Fibroblast of mammary gland (primary cell): ENCODE results near the gene GPRIN3.

ENCODE experiments used
- DNase-seq: peaks from one replicate; pipeline ENCODE4 v3.0.0-alpha.2; 2010; ENCODE audit warnings: low read depth
- H3K4me3 ChIP-seq: 2 replicates; pipeline ENCODE4 v1.5.1; 2011; ENCODE audit warnings: low read depth, mild to moderate bottlenecking, low read length, moderate library complexity; ENCODE audit not compliant: control insufficient read depth
- TF ChIP-seq, protein P1 (sequence below): conservative IDR thresholded peaks from 2 replicates; pipeline ENCODE4 v1.5.1; 2011; ENCODE audit warnings: low read depth, low read length, inconsistent platforms; ENCODE audit not compliant: control insufficient read depth, insufficient read depth

The GPRIN3 gene

DNA sequence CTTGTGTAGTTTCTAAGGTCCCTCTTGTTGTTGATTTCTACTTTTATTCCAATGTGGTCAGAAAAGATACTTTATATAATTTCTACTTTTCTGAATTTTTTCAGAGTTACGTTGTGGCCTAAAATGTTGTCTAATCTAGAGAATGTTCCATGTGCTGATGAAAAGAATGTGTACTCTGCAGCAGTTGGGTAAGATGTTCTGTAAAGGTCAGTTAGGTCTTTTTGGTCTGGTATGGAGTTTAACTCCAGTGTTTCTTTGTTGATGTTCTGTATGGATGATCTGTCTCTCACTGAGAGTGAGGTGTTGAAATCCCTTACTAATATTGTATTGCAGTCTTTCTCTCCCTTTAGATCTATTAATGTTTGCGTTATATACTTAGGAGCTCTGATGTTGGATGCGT is 37.0 kb upstream of the GPRIN3 start:
- TF ChIP-seq, protein P1, sequence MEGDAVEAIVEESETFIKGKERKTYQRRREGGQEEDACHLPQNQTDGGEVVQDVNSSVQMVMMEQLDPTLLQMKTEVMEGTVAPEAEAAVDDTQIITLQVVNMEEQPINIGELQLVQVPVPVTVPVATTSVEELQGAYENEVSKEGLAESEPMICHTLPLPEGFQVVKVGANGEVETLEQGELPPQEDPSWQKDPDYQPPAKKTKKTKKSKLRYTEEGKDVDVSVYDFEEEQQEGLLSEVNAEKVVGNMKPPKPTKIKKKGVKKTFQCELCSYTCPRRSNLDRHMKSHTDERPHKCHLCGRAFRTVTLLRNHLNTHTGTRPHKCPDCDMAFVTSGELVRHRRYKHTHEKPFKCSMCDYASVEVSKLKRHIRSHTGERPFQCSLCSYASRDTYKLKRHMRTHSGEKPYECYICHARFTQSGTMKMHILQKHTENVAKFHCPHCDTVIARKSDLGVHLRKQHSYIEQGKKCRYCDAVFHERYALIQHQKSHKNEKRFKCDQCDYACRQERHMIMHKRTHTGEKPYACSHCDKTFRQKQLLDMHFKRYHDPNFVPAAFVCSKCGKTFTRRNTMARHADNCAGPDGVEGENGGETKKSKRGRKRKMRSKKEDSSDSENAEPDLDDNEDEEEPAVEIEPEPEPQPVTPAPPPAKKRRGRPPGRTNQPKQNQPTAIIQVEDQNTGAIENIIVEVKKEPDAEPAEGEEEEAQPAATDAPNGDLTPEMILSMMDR: no peak
- no peak overlapping the region for H3K4me3 ChIP-seq
- no peak for DNase-seq

DNA sequence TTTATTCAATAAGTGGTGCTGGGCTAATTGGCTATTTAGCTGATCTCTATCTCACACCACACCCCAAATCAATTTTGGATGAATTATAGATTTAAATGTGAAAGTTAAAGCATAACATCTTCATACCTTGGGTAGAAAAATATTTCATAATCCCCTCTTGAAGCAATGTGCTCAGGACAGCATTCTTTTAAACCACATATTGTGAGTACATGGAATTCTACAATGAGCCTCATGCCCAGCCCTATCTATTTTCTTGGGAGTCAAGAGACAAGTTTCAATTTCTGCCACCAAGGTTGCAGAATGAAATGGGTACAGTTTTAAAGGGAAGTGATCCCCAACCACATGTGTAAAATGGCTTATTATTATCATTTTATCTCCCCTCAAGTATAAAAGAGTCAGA is 30.6 kb upstream of the GPRIN3 start:
- TF ChIP-seq, protein P1: no peak
- no peak for DNase-seq
- H3K4me3 ChIP-seq: no peak overlapping the region

DNA sequence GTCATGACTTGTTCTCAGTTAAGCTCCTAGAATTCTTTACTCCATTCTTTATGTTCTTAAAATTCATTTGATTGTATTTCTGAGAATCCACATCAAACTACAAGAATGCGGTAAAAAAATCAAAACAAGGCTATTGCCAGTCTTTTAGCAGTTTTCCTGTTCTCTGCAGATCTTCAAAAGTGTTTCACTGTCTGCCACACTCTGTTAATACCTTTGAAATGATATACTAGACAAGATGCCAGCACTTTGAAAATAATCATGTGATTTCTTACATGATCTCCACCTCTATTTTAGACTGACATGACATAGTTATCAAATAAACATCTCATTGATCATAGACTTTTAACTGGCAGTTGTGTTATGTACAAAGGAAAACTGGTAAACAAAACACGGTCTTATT is 30.1 kb upstream of the GPRIN3 start:
- TF ChIP-seq, protein P1: no peak
- H3K4me3 ChIP-seq: no peak overlapping the region
- no peak for DNase-seq

DNA sequence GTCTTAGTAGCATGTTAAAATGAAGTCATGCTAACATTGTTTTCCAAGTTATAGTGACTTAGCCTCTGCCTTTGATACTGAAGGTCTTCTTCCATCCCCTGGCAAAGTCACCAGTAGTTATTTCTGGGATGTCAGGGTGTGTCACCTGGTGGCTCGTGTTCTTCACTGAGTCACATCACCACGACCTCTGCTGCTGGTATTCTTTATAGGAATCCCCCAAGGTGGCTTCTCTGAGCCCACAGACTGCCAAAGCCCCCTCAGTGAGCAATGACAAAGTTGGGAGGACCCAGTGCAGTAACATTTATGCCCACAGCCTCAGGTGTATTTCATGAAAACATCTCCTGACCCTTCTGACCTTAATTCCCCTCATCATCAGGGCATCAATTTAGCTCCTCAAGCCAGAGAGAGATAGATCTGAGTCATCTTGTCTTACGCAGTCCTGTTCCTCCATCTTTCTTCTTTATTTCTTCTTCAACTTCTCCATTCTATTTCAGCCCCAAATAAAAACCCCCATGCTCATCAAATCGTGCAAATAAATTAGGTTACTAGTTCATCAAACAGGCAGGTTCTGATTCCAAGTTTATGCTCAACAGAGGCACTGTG is 29.3 kb upstream of the GPRIN3 start:
- TF ChIP-seq, protein P1: no peak
- H3K4me3 ChIP-seq: no peak overlapping the region
- DNase-seq: no peak

DNA sequence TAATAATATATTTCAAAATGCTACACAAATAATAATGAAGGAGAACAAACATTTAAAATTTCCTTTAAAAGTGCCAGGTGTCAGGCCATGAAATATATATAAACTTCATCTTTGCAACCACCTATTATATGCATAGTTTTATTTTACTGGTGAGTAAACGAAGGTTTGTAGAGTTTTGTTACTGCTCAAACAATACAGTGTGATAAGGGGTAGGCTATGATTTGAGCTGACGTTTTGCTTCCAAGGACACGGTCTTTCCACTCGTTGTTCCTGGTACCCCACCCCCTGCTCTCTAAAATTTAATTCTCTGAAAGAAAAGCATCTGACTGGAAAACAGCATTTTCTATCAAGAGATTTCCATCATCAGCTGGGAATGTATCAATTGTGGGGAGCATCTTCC is 27.2 kb upstream of the GPRIN3 start:
- TF ChIP-seq, protein P1: no peak
- no peak overlapping the region for H3K4me3 ChIP-seq
- DNase-seq: no peak

DNA sequence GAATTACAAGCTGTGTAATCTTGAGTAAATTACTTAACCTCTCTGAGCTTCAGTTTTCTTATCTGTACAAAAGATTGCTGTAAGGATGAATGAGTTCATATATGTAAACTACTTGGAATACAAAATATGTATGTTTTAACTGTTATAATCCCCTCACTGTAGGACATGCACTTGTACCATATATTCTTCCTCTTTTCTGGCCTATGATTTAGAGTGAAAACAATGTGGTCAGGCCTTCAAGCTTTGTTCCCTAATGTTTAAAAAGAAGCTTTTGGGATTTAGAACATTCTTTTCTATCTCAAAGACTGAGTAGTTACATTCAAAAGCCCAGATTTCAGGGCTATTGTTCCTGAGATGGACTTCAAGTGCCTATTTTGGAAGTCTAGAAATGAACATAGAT is 26.7 kb upstream of the GPRIN3 start:
- TF ChIP-seq, protein P1: no peak
- H3K4me3 ChIP-seq: no peak overlapping the region
- DNase-seq: no peak

DNA sequence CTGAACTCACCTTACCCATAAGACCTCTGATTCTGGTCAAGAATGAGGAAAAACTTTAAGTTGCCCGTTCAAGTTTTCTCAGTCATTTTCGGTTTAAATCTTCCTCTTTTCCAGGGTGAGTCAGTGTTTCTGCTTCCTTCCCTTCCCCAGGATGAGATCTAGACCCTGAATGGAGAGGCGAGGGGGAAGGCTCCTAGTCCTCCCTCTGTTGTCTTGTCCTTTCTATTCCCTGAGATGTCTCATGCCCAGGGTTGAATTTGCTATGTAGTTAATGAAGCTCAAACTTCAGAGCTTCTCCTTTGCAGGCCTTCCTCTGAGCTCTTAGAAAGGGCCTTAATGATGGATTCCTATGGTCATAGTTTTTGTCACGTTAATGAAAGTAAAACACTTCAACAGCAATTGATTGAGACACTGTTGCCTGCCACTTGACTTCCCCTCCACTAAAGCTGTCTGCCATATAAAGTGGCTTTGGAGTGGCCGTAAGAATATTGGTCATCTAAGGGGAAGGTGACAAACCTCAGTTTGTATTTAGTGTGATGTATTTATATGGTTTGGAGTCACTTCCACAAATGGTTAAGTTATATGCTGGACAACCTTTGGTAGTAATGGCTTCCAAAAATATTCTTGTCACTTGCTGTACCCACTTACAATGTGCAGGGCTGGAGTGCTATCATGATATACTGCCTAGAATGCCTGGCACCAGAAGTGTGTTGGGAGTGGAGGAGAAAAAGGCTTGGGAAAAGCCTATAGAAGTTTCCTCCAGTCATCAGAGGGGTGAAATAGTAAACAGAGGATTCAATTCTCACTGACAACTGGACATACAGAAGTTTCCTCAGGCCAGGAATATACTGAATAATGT is 24.3 kb upstream of the GPRIN3 start:
- no peak for DNase-seq
- TF ChIP-seq, protein P1: no peak
- no peak overlapping the region for H3K4me3 ChIP-seq
